Superior temporal gyrus (tissue), 1 donor: ENCODE results near the gene DISP3.
"Not testable (repeated sequence)": the region's sequence is repeated elsewhere in the genome, so short reads cannot be mapped to it uniquely, and the experiment has no call there.

Experiments
- DNase-seq: peaks from one replicate; pipeline ENCODE4 v3.0.0-alpha.2; 2016; ENCODE audit errors: extremely low spot score

Gene DISP3

GRCh38 chr1:11575553-11575952 lies 96.6 kb downstream of the DISP3 start:
- no peak for DNase-seq

GRCh38 chr1:11576109-11576875 lies 97.3 kb downstream of the DISP3 start:
- DNase-seq, result no peak

DNA sequence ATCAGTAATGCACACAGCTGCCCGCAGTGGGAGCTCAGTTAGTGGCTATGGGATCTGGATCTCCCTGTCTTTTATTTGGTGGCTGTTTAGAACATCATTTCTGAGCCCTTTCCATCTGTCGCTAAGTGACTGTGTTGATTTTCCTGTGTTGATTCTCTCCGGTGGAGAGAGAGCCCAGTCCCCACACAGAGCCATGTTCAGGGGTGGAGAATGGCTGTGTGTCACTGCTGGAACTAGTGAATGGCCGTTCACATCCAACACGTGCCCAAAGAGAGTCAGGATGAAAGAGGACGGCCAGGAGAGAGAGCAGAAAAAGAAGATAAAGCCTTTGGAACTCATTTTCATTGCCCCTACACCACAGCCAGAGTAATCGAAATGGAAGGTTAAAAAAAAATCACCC lies 99.0 kb downstream of the DISP3 start:
- no peak for DNase-seq

- DNase-seq, result no peak
Observed at GRCh38 chr1:11579506-11579905, 100.6 kb downstream of the DISP3 start.

DNA sequence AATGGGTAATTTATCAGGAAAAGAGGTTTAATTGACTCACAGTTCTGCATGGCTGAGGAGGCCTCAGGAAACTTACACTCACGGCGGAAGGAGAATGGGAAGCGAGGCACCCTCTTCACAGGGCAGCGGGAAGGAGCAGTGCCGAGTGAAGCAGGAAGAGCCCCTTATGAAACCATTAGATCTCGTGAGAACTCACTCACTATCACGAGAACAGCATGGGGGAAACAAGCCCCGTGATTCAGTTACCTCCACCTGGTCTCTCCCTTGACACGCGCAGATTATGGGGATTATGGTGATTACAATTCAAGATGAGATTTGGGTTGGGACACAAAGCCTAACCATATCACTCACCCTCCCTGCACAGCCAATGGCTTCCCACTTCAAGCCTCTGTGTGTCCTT lies 101.1 kb downstream of the DISP3 start:
- DNase-seq, result not testable (repeated sequence)

DNA sequence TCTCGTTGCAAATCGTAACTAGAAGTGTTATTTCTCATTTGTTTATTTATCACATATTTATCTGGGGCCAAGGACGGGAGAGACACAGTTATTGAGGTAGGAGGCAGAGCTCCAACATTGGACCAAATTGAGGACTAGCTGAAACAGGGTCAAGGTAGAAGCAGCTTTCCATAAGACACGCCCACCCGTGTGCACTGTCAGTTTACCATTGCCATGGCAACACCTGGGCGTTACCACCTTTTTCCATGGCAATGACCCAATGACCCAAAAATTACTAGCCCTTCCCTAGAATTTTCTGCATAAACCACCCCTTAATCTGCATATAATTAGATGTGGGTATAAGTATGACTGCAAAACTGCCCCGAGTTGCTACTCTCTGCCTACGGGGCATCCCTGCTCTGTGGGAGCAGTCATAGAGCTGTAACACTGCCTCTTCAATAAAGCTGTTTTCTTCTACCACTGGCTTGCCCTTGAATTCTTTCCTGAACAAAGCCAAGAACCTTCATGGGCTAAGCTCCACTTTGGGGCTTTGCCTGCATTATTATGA lies 102.6 kb downstream of the DISP3 start:
- DNase-seq, result no peak

DNA sequence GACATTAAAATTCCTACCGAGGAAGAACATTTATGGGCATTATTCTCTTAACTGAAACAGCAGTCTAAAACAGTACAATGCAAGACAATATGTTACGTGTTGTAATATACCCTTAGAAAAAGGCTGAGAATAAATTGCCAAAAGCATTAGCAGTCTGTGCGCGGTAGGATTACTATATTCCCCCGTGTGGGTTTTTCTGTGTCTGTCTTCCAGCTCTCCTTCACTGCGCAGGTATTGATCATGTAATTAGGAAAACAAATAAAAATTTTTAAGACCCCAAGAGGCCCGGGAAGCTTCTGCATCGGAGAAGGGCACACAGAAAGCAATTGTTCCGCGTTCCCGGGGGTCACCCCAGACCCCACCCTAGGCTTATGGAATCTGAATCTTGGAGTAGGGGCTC lies 106.4 kb downstream of the DISP3 start:
- DNase-seq, result no peak
